ENCODE results near the gene CCDC192. TPM values are rescaled to one million over a fixed set of nuclear protein-coding genes. Genes with fewer than 3 reads are reported as not detected.

Gene CCDC192
- total and polyA plus RNA-seq, 2 donors (not counting 3 experiments of a cell fraction or from before 2014, with no cell fraction given), result not detected

GRCh38 chr5:127802477-127802865, 99.3 kb downstream of the CCDC192 start:
- CTCF ChIA-PET, result interaction anchor here (0.7 to 1.4 kb wide), 10 partner anchors 12 to 399 kb away, joined by 3 to 7 read pairs (median 3); no protein-coding TSS in a partner anchor
- dilution Hi-C loops (cut with MboI; ENCODE audit: extremely low pct_ligation_motif_present, low sequenced_read_pairs), result no loop called here
- TF ChIP-seq GATA2 (IDR thresholded peaks at IDR 0.05; ENCODE audit: insufficient read depth, insufficient read length, low read depth, low read length) (no peak), MYC (IDR thresholded peaks at IDR 0.05; ENCODE audit: low read depth, low read length) (no peak), POLR2A (IDR thresholded peaks at IDR 0.05; ENCODE audit: low read depth, low read length) (no peak)
- Histone ChIP-seq H3K27me3 (ENCODE audit: control insufficient read depth in 2 of 2, insufficient read depth in 2 of 2, low read length in 2 of 2) (no peaks in the 10 kb centered on the region), H3K4me2 (ENCODE audit: insufficient read depth, low read length) (peak overlapping the region; percentile 43), H3K79me2 (ENCODE audit: control insufficient read depth, insufficient read depth, low read length) (no peaks in the 10 kb centered on the region), H3K4me3 (replicated peaks in 1 of 3; ENCODE audit: insufficient read depth in 1 of 3, low read depth in 1 of 3, low read length in 3 of 3) (no peak overlapping the region), H3K9me1 (replicated peaks; ENCODE audit: control insufficient read depth, extremely low read depth, insufficient read depth, low read length) (no peaks in the 10 kb centered on the region), H3K27ac (ENCODE audit: insufficient read depth, low read depth, low read length) (peak overlapping the region; percentile 75), H3K9me3 (replicated peaks; ENCODE audit: control insufficient read depth, insufficient read depth, low read length) (no peaks in the 10 kb centered on the region), H3K36me3 (ENCODE audit: control insufficient read depth in 2 of 2, extremely low read depth in 1 of 2, insufficient read depth in 2 of 2, low read length in 2 of 2) (no peaks in the 10 kb centered on the region), H4K20me1 (replicated peaks; ENCODE audit: control insufficient read depth, extremely low read depth, insufficient read depth, low read length) (no peaks in the 10 kb centered on the region), H2AFZ (ENCODE audit: low read depth, low read length) (peak overlapping the region; percentile 29), H3K4me1 (ENCODE audit: control insufficient read depth, extremely low read depth, insufficient read depth, low read length) (peaks cover 17% of the 10 kb centered on the region), H3K9ac (replicated peaks; ENCODE audit: extremely low read depth, insufficient read depth, low read length) (peak overlapping the region; percentile 45)
- intact Hi-C loops (cut with micrococcal nuclease), result loop anchor here (1.0 kb wide), 4 partner anchors 11 to 70 kb away; no protein-coding TSS in a partner anchor
- POLR2A ChIA-PET, result interaction anchor here (0.6 to 1.1 kb wide), 3 partner anchors 18 to 85 kb away, joined by 3 to 4 read pairs (median 3); no protein-coding TSS in a partner anchor
- FAIRE-seq (peak; percentile 8), DNase-seq (ENCODE audit: low read depth, low spot score) (no peak)
- no TSS peak for BruUV-seq (replicated peaks)

DNA sequence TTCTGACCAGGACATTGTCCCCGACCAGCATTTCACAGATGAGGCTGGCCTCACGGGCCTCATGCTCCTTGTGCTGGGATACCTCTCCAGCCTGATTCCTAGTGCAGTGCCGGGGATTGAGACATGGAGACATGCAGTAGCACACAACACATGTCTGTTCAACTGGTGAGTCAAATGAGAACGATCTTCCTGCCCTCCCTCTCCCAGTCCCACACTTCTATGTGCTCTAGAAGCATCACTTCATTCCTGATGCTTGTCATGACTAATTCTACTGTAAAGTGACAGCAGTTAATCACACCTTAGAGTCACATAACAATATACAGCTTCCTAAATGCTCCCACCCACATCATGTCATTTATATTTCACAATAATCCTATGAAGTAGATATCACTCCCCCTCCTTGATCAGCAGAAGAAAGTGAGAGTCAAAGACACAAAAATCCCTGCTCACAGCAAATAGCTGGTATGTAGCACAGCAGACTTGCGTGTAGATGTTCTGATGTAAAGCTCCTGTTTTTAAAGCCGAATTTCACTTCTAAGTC, 101.8 kb downstream of the CCDC192 start:
- POLR2A ChIA-PET, result no interaction called here
- no peaks in the 10 kb centered on the region for H3K27me3 ChIP-seq (ENCODE audit: control insufficient read depth in 2 of 2, insufficient read depth in 2 of 2, low read length in 2 of 2)
- DNase-seq (ENCODE audit: low read depth, low spot score) (no peak), FAIRE-seq (no peak)
- H3K4me3 ChIP-seq (replicated peaks in 1 of 3; ENCODE audit: insufficient read depth in 1 of 3, low read depth in 1 of 3, low read length in 3 of 3), result no peak overlapping the region
- dilution Hi-C loops (cut with MboI; ENCODE audit: extremely low pct_ligation_motif_present, low sequenced_read_pairs) (no loop called here), intact Hi-C loops (cut with micrococcal nuclease) (no loop called here)
- H3K79me2 ChIP-seq (ENCODE audit: control insufficient read depth, insufficient read depth, low read length), result no peaks in the 10 kb centered on the region
- TF ChIP-seq GATA2 (IDR thresholded peaks at IDR 0.05; ENCODE audit: insufficient read depth, insufficient read length, low read depth, low read length), result no peak
- TF ChIP-seq EZH2 (IDR thresholded peaks at IDR 0.05; ENCODE audit: borderline replicate concordance, low read depth, low read length, severe bottlenecking), result no peak
- no peak for TF ChIP-seq JUN (IDR thresholded peaks at IDR 0.05; ENCODE audit: borderline replicate concordance, insufficient read depth, insufficient read length, low read depth)
- TF ChIP-seq POLR2A (IDR thresholded peaks at IDR 0.05; ENCODE audit: low read depth, low read length), result no peak
- H3K4me2 ChIP-seq (ENCODE audit: insufficient read depth, low read length), result no peak overlapping the region
- no peaks in the 10 kb centered on the region for H3K36me3 ChIP-seq (ENCODE audit: control insufficient read depth in 2 of 2, extremely low read depth in 1 of 2, insufficient read depth in 2 of 2, low read length in 2 of 2)
- BruUV-seq (replicated peaks), result no TSS peak
- H3K27ac ChIP-seq (ENCODE audit: insufficient read depth, low read depth, low read length), result no peak overlapping the region
- H3K9me1 ChIP-seq (replicated peaks; ENCODE audit: control insufficient read depth, extremely low read depth, insufficient read depth, low read length), result no peaks in the 10 kb centered on the region
- H3K9ac ChIP-seq (replicated peaks; ENCODE audit: extremely low read depth, insufficient read depth, low read length), result no peak overlapping the region
- no peak overlapping the region for H2AFZ ChIP-seq (ENCODE audit: low read depth, low read length)
- CTCF ChIA-PET, result no interaction called here
- H3K4me1 ChIP-seq (ENCODE audit: control insufficient read depth, extremely low read depth, insufficient read depth, low read length), result peaks cover 17% of the 10 kb centered on the region
- H4K20me1 ChIP-seq (replicated peaks; ENCODE audit: control insufficient read depth, extremely low read depth, insufficient read depth, low read length), result no peaks in the 10 kb centered on the region
- no peaks in the 10 kb centered on the region for H3K9me3 ChIP-seq (replicated peaks; ENCODE audit: control insufficient read depth, insufficient read depth, low read length)

Data from endothelial cell of umbilical vein (primary cell).